A549 (cell line): ENCODE measurements around the gene PDCD10. TPM values are rescaled to one million over a fixed set of nuclear protein-coding genes. Genes with fewer than 3 reads are reported as not detected.

Source experiments
- ATAC-seq, 2 experiments: fragments of 200-7000 bp in 1 of 2; fragments of >200 bp in 1 of 2; cut with Nextera tagmentation in 1 of 2; cut with Tn5 transposase in 1 of 2; 3 replicates each; pipeline versions ENCODE4 v1.8.0 to v1.9.1; 2018 to 2020; ENCODE audit warnings: mild to moderate bottlenecking in 1 of 2, moderate library complexity in 1 of 2
- CTCF ChIA-PET: fragments of 300-600 bp; sonication (Branson Sonifier 250); formaldehyde crosslinking; extraction: SDS; loops from one replicate; lab custom pipeline; 2021; ENCODE audit warnings: antibody characterized with exemption, inconsistent platforms; lab: Yijun Ruan, JAX
- POLR2A ChIA-PET: fragments of 350-600 bp; formaldehyde crosslinking; extraction: SDS; loops from one replicate; lab custom pipeline; 2021; ENCODE audit warnings: antibody characterized with exemption, inconsistent platforms; lab: Yijun Ruan, JAX
- DNase-seq, 2 experiments: peaks; one replicate each; pipeline versions ENCODE4 v3.0.0 to v3.0.0-alpha.2; 2011 to 2016; ENCODE audit warnings: low read depth in 1 of 2, low spot score in 1 of 2
- FAIRE-seq: peaks from 2 replicates; lab custom pipeline; 2011; peaks lifted over from hg19 to GRCh38; lab: Jason Lieb, UNC
- H3K27ac ChIP-seq, 2 experiments: fragments of >200 bp; sonication (Bioruptor Twin); formaldehyde crosslinking; 3 replicates each; pipeline ENCODE4 v1.5.1; 2016 to 2017
- H3K4me1 ChIP-seq: fragments of >200 bp; sonication (Bioruptor Twin); formaldehyde crosslinking; 3 replicates; pipeline ENCODE4 v1.6.1; 2016
- H3K4me2 ChIP-seq: fragments of >200 bp; sonication (Bioruptor Twin); formaldehyde crosslinking; 3 replicates; pipeline ENCODE4 v1.6.1; 2016
- H3K4me3 ChIP-seq: fragments of >200 bp; sonication (Bioruptor Twin); formaldehyde crosslinking; 3 replicates; pipeline ENCODE4 v1.5.1; 2016
- H3K9me3 ChIP-seq: fragments of >200 bp; sonication (Bioruptor Twin); formaldehyde crosslinking; 3 replicates; pipeline ENCODE4 v1.6.1; 2016
- ATOH8 ChIP-seq: fragments of 250-450 bp; sonication (Bioruptor Pico); IDR thresholded peaks from 2 replicates; pipeline ENCODE4 v1.5.0; 2020; ENCODE audit warnings: low read depth, mild to moderate bottlenecking, moderate library complexity
- CHD2 ChIP-seq: fragments of 150-350 bp; IDR thresholded peaks from 2 replicates; pipeline ENCODE4 v1.6.1; 2014; ENCODE audit warnings: low read length; ENCODE audit not compliant: partially characterized antibody
- CTCF ChIP-seq: fragments of >200 bp; sonication (Bioruptor Twin); formaldehyde crosslinking; IDR thresholded peaks from 3 replicates; pipeline ENCODE4 v1.5.1; 2016
- E2F6 ChIP-seq: IDR thresholded peaks from 2 replicates; pipeline ENCODE4 v1.6.1; 2012; ENCODE audit warnings: low read depth, borderline replicate concordance
- EHF ChIP-seq: fragments of 250-450 bp; sonication (Bioruptor Pico); IDR thresholded peaks from 2 replicates; pipeline ENCODE4 v1.5.0; 2020; ENCODE audit warnings: mild to moderate bottlenecking
- EHMT2 ChIP-seq: fragments of 200-600 bp; sonication (generic); IDR thresholded peaks from 2 replicates; pipeline ENCODE4 v1.6.1; 2016; ENCODE audit warnings: antibody characterized with exemption, low read depth, mild to moderate bottlenecking, moderate library complexity
- FOSB ChIP-seq: fragments of 250-450 bp; sonication (Bioruptor Pico); IDR thresholded peaks from 2 replicates; pipeline ENCODE4 v1.5.0; 2020; ENCODE audit warnings: mild to moderate bottlenecking, moderate library complexity
- FOXS1 ChIP-seq: fragments of 250-450 bp; sonication (Bioruptor Pico); IDR thresholded peaks from 2 replicates; pipeline ENCODE4 v1.5.0; 2020; ENCODE audit warnings: mild to moderate bottlenecking, moderate library complexity
- HEYL ChIP-seq: fragments of 250-450 bp; sonication (Bioruptor Pico); IDR thresholded peaks from 2 replicates; pipeline ENCODE4 v1.8.0; 2021; ENCODE audit warnings: mild to moderate bottlenecking, moderate library complexity
- HOXA7 ChIP-seq: fragments of 250-450 bp; sonication (Bioruptor Pico); IDR thresholded peaks from 2 replicates; pipeline ENCODE4 v1.5.0; 2020; ENCODE audit warnings: mild to moderate bottlenecking, moderate library complexity
- HOXB13 ChIP-seq: fragments of 250-450 bp; sonication (Bioruptor Pico); IDR thresholded peaks from 2 replicates; pipeline ENCODE4 v1.5.0; 2020; ENCODE audit warnings: low read depth, mild to moderate bottlenecking, moderate library complexity
- HOXB5 ChIP-seq: fragments of 250-450 bp; sonication (Bioruptor Pico); IDR thresholded peaks from 2 replicates; pipeline ENCODE4 v1.5.0; 2020; ENCODE audit warnings: mild to moderate bottlenecking, moderate library complexity
- JUN ChIP-seq, 2 experiments: fragments of >200 bp; sonication (Bioruptor Twin); formaldehyde crosslinking; IDR thresholded peaks; 2 replicates in 1 of 2; 3 replicates in 1 of 2; pipeline ENCODE4 v1.6.1; 2016 to 2017
- JUNB ChIP-seq: fragments of >200 bp; sonication (Bioruptor Twin); formaldehyde crosslinking; IDR thresholded peaks from 2 replicates; pipeline ENCODE4 v1.6.1; 2016
- MAX ChIP-seq: IDR thresholded peaks from 2 replicates; pipeline ENCODE4 v1.6.1; 2012
- MAZ ChIP-seq: fragments of 150-350 bp; IDR thresholded peaks from 2 replicates; pipeline ENCODE4 v1.6.1; 2014; ENCODE audit warnings: antibody characterized with exemption, low read depth, low read length, borderline replicate concordance
- NPAS2 ChIP-seq: fragments of 250-450 bp; sonication (Bioruptor Pico); IDR thresholded peaks from 2 replicates; pipeline ENCODE4 v1.8.0; 2022; ENCODE audit warnings: mild to moderate bottlenecking, moderate library complexity, borderline replicate concordance
- PHF8 ChIP-seq: fragments of 200-600 bp; sonication (generic); IDR thresholded peaks from 2 replicates; pipeline ENCODE4 v1.6.1; 2016; ENCODE audit warnings: low read depth, mild to moderate bottlenecking, antibody characterized with exemption, moderate library complexity, borderline replicate concordance
- POLR2A ChIP-seq: IDR thresholded peaks from 2 replicates; pipeline ENCODE4 v1.6.1; 2012; ENCODE audit warnings: mild to moderate bottlenecking, low read length
- RAD21 ChIP-seq, 2 experiments: fragments of >200 bp in 1 of 2; sonication (Bioruptor Twin) in 1 of 2; formaldehyde crosslinking in 1 of 2; IDR thresholded peaks in 1 of 2; conservative IDR thresholded peaks in 1 of 2; 2 replicates in 1 of 2; 3 replicates in 1 of 2; pipeline ENCODE4 v1.6.1; 2012 to 2018; ENCODE audit warnings: inconsistent platforms in 1 of 2
- RCOR1 ChIP-seq: fragments of 150-350 bp; IDR thresholded peaks from 2 replicates; pipeline ENCODE4 v1.6.1; 2014; ENCODE audit warnings: antibody characterized with exemption, low read length, low read depth
- REST ChIP-seq: fragments of 200-600 bp; sonication (generic); IDR thresholded peaks from 2 replicates; pipeline ENCODE4 v1.6.1; 2016; ENCODE audit warnings: antibody characterized with exemption, mild to moderate bottlenecking, moderate library complexity
- RFX5 ChIP-seq: fragments of 450-650 bp; IDR thresholded peaks from 2 replicates; pipeline ENCODE4 v1.7.1; 2014; ENCODE audit warnings: antibody characterized with exemption, mild to moderate bottlenecking, moderate library complexity
- ZNF302 ChIP-seq: fragments of 250-450 bp; sonication (Bioruptor Pico); IDR thresholded peaks from 2 replicates; pipeline ENCODE4 v1.9.0; 2021; ENCODE audit warnings: inconsistent platforms, mild to moderate bottlenecking, moderate library complexity
- WGBS: methylation state at CpG from one replicate; pipeline ENCODE4 v1.1.6; 2017; ENCODE audit errors: missing lambda C conversion rate; 5-methylcytosine and 5-hydroxymethylcytosine counted together
- polyA plus RNA-seq, 4 experiments: library from polyadenylated mRNA; depleted of rRNA in 3 of 4; stranded (reverse); fragments of >200 nt; fragmentation: RNase III in 1 of 4; extraction: RNeasy Plus Mini Kit Qiagen cat#74134 plus additional on column Dnase treatment in 1 of 4; gene quantifications; 2 replicates in 3 of 4; 3 replicates in 1 of 4; pipeline ENCODE4 v1.2.3, GENCODE V29; 2011 to 2017

PDCD10 gene
- polyA plus RNA-seq, 2 of the 4 experiments (the other 2 are of a cell fraction): 53.7 to 100 TPM

- FAIRE-seq: no peak
- no peak for ATAC-seq
- WGBS: 91% methylated on average over 3 of the region's 3 CpGs
- Histone ChIP-seq H3K4me2 (no peak overlapping the region), H3K4me1 (0 out of 3 replicates have a peak, but pooled peaks cover 5% of the 10 kb centered on the region), H3K4me3 (no peak overlapping the region), H3K27ac (no peak overlapping the region), H3K9me3 (no peaks in the 10 kb centered on the region)
- DNase-seq: no peak
- ChIA-PET POLR2A (no interaction called here), CTCF (no interaction called here)
- no peak for TF ChIP-seq JUN (IDR thresholded peaks at IDR 0.05)
- TF ChIP-seq POLR2A: no peak
- no peak for TF ChIP-seq CTCF
- no peak for TF ChIP-seq MAZ
- no peak for TF ChIP-seq EHF (CRISPR knock-in tag)
These were observed 15.7 kb upstream of the PDCD10 start for GRCh38 chr3:167750272-167750971.

- no peak for DNase-seq
- FAIRE-seq: no peak
- Histone ChIP-seq H3K9me3 (no peaks in the 10 kb centered on the region), H3K4me3 (no peak overlapping the region), H3K4me2 (no peak overlapping the region), H3K4me1 (0 out of 3 replicates have a peak, but pooled peaks cover 5% of the 10 kb centered on the region), H3K27ac (no peak overlapping the region)
- 80% methylated on average over 2 of the region's 2 CpGs for WGBS
- ATAC-seq: no peak
- ChIA-PET POLR2A (no interaction called here), CTCF (no interaction called here)
- no peak for TF ChIP-seq RCOR1
- no peak for TF ChIP-seq PHF8
- TF ChIP-seq HOXB13 (CRISPR knock-in tag): no peak
- TF ChIP-seq RAD21 (conservative IDR thresholded peaks at IDR 0.05 in 1 of 2, IDR thresholded peaks at IDR 0.05 in 1 of 2): no peak
- TF ChIP-seq HOXA7: no peak
- no peak for TF ChIP-seq JUN (IDR thresholded peaks at IDR 0.05)
- no peak for TF ChIP-seq HOXB5 (CRISPR knock-in tag)
These were observed 15.0 kb upstream of the PDCD10 start for GRCh38 chr3:167749728-167750127.

GRCh38 chr3:167749209-167749608 is 14.5 kb upstream of the PDCD10 start:
- FAIRE-seq: no peak
- H3K4me3 ChIP-seq: no peak overlapping the region
- ChIA-PET CTCF (no interaction called here), POLR2A (no interaction called here)
- no peak overlapping the region for H3K4me2 ChIP-seq
- no peak for ATAC-seq
- H3K27ac ChIP-seq: no peak overlapping the region
- DNase-seq: no peak
- H3K4me1 ChIP-seq: 0 out of 3 replicates have a peak, but pooled peaks cover 5% of the 10 kb centered on the region
- no peaks in the 10 kb centered on the region for H3K9me3 ChIP-seq
- TF ChIP-seq CHD2: no peak
- TF ChIP-seq ATOH8 (CRISPR knock-in tag): no peak
- TF ChIP-seq JUNB: no peak
- no peak for TF ChIP-seq EHF (CRISPR knock-in tag)
- TF ChIP-seq HEYL (CRISPR knock-in tag): no peak
- no peak for TF ChIP-seq EHMT2
- TF ChIP-seq MAX: no peak
- TF ChIP-seq HOXB13 (CRISPR knock-in tag): no peak
- no peak for TF ChIP-seq FOXS1 (CRISPR knock-in tag)
- TF ChIP-seq FOSB: no peak
- TF ChIP-seq NPAS2: no peak
- no peak for TF ChIP-seq RFX5
- TF ChIP-seq REST: no peak
- TF ChIP-seq CTCF: no peak
- no peak for TF ChIP-seq ZNF302 (CRISPR knock-in tag)
- TF ChIP-seq E2F6: no peak
